K562 (cell line): ENCODE results near the gene TRAPPC1. TPM values are rescaled to one million over a fixed set of nuclear protein-coding genes. Genes with fewer than 3 reads are reported as not detected.

ENCODE experiments used
- CHD7 ChIP-seq: fragments of 200-600 bp; sonication (generic); IDR thresholded peaks from one replicate; pipeline ENCODE4 v1.6.1; 2012; ENCODE audit warnings: mild to moderate bottlenecking, low read depth, low read length, inconsistent platforms
- HMGXB4 ChIP-seq: sonication (generic); formaldehyde crosslinking; IDR thresholded peaks from 2 replicates; pipeline ENCODE4 v1.8.1; 2023; ENCODE audit warnings: mild to moderate bottlenecking, missing genetic modification reagents
- HOXB6 ChIP-seq: fragments of 250-450 bp; sonication (Bioruptor Pico); IDR thresholded peaks from 2 replicates; pipeline ENCODE4 v1.5.1; 2022; ENCODE audit warnings: mild to moderate bottlenecking, borderline replicate concordance
- MXD1 ChIP-seq: fragments of 250-450 bp; sonication (Bioruptor Pico); IDR thresholded peaks from 2 replicates; pipeline ENCODE4 v1.8.0; 2021; ENCODE audit warnings: borderline replicate concordance, mild to moderate bottlenecking, moderate library complexity; ENCODE audit not compliant: poor library complexity, severe bottlenecking
- NR1H2 ChIP-seq: sonication (generic); formaldehyde crosslinking; IDR thresholded peaks from 2 replicates; pipeline ENCODE4 v1.4.0; 2020; ENCODE audit warnings: mild to moderate bottlenecking, missing genetic modification reagents
- NR2F6 ChIP-seq: fragments of 450-650 bp; formaldehyde crosslinking; IDR thresholded peaks from 2 replicates; pipeline ENCODE4 v1.4.0; 2020; ENCODE audit warnings: mild to moderate bottlenecking
- NR3C1 ChIP-seq: sonication (generic); formaldehyde crosslinking; IDR thresholded peaks from 2 replicates; pipeline ENCODE4 v1.8.1; 2022; ENCODE audit warnings: missing genetic modification reagents
- PHTF2 ChIP-seq: fragments of 250-450 bp; sonication (Bioruptor Pico); IDR thresholded peaks from 2 replicates; pipeline ENCODE4 v1.5.0; 2021; ENCODE audit warnings: mild to moderate bottlenecking
- POLR2AphosphoS5 ChIP-seq: IDR thresholded peaks from 2 replicates; pipeline ENCODE4 v1.6.1; 2011; ENCODE audit warnings: mild to moderate bottlenecking, low read depth, low read length, moderate library complexity; ENCODE audit not compliant: control insufficient read depth, insufficient read depth
- PTTG1 ChIP-seq: fragments of 450-650 bp; IDR thresholded peaks from 2 replicates; pipeline ENCODE4 v1.6.1; 2016; ENCODE audit warnings: low read depth, mild to moderate bottlenecking, missing genetic modification characterization, missing compliant biosample characterization
- TCFL5 ChIP-seq: fragments of 250-450 bp; sonication (Bioruptor Pico); conservative IDR thresholded peaks from 2 replicates; pipeline ENCODE4 v1.6.1; 2021; ENCODE audit warnings: mild to moderate bottlenecking, moderate library complexity, matching md5 sums
- TRIM28 ChIP-seq: fragments of 450-650 bp; IDR thresholded peaks from 2 replicates; pipeline ENCODE4 v1.6.1; 2017
- ZNF23 ChIP-seq: fragments of 250-450 bp; sonication (Bioruptor Pico); IDR thresholded peaks from 2 replicates; pipeline ENCODE4 v1.4.0; 2020; ENCODE audit warnings: mild to moderate bottlenecking
- ZNF277 ChIP-seq: fragments of 250-450 bp; sonication (Bioruptor Pico); IDR thresholded peaks from 2 replicates; pipeline ENCODE4 v1.8.0; 2022; ENCODE audit warnings: inconsistent platforms, mild to moderate bottlenecking, moderate library complexity, borderline replicate concordance
- polyA plus RNA-seq, 8 experiments: library from polyadenylated mRNA; depleted of rRNA in 4 of 8; stranded (reverse) in 5 of 8; unstranded in 3 of 8; fragments of >200 nt; fragmentation: Nextera tagmentation in 2 of 8; fragmentation: Illumina TruSeq in 1 of 8; extraction: Ambion mirVana in 2 of 8; extraction: Trizol in 1 of 8; gene quantifications; 2 replicates each; pipeline versions ENCODE4 v1.2.1 to v1.2.3, GENCODE V29; 2011 to 2014; ENCODE audit warnings: inconsistent platforms in 1 of 8, missing spikeins in 1 of 8
- total RNA-seq, 7 experiments: library from RNA; depleted of rRNA in 6 of 7; stranded (reverse); fragments of >200 nt in 6 of 7; fragmentation: Illumina TruSeq in 2 of 7; extraction: Trizol in 2 of 7; gene quantifications; 2 replicates each; pipeline versions ENCODE4 v1.2.1 to v1.2.3, GENCODE V29; 2011 to 2021; ENCODE audit warnings: low replicate concordance in 1 of 7

The TRAPPC1 gene
- total and polyA plus RNA-seq, 9 of the 15 experiments (the other 6 are each of a cell fraction or from before 2014, with no cell fraction given), result 11.7 to 82.8 (median 36.2) TPM

GRCh38 chr17:7932483-7932891 lies 741 bp upstream of the TRAPPC1 start (continued):
- TF ChIP-seq CHD7 (no peak), MXD1 (CRISPR knock-in tag) (no peak), HOXB6 (CRISPR knock-in tag) (no peak), HMGXB4 (CRISPR knock-in tag) (0 out of 2 replicates have a peak, but pooled peaks have one; percentile 22), TRIM28 (no peak), ZNF23 (no peak), NR2F6 (CRISPR knock-in tag) (no peak), PHTF2 (CRISPR knock-in tag) (no peak), POLR2AphosphoS5 (peak; percentile 3; the same call in 1 of the 2 replicates), NR3C1 (no peak), PTTG1 (tag) (no peak), TCFL5 (CRISPR knock-in tag) (no peak), ZNF277 (no peak), NR1H2 (no peak)
